Lower leg skin (tissue), 4 donors: ENCODE results near the gene ARG2. TPM values are rescaled to one million over a fixed set of nuclear protein-coding genes. Genes with fewer than 3 reads are reported as not detected.
A peak's percentile ranks its signal among the peaks of the same experiment; 100 is the strongest.

Experiments
- DNase-seq, 2 donors: peaks; one replicate each; pipeline ENCODE4 v3.0.0-alpha.2; 2019; ENCODE audit warnings: low spot score in 2 of 2
- H3K4me3 ChIP-seq: fragments of 200-600 bp; sonication (generic); 2 replicates; pipeline ENCODE4 v1.5.1; 2017; ENCODE audit warnings: mild to moderate bottlenecking, low read depth; ENCODE audit not compliant: poor library complexity, severe bottlenecking
- POLR2A ChIP-seq, 2 donors: fragments of 450-650 bp; IDR thresholded peaks; one replicate each; pipeline ENCODE4 v1.6.1; 2016 to 2017; ENCODE audit warnings: antibody characterized with exemption in 2 of 2, mild to moderate bottlenecking in 1 of 2, moderate library complexity in 1 of 2
- WGBS, 2 donors: methylation state at CpG; one replicate each; pipeline ENCODE4 v1.1.5; 2018; 5-methylcytosine and 5-hydroxymethylcytosine counted together
- intact Hi-C: fragments of 100-400 bp; cut with DNase I; formaldehyde crosslinking; loops from one replicate; pipeline ENCODE4 v1.15.0; 2023; ENCODE audit warnings: low total_unique reads
- total RNA-seq, 4 donors: library from RNA; depleted of rRNA; stranded (reverse); fragments of >200 nt; gene quantifications; one replicate each; pipeline ENCODE4 v1.1.0, GENCODE V29; 2016
- TF ChIP-seq, protein P1 (sequence below), 3 donors: fragments of 450-650 bp; IDR thresholded peaks; one replicate each; pipeline ENCODE4 v1.5.1; 2016; ENCODE audit warnings: antibody characterized with exemption in 3 of 3, mild to moderate bottlenecking in 3 of 3, moderate library complexity in 2 of 3

Gene ARG2
- total RNA-seq, result 1 to 10 TPM; 3.5 to 6.8 (median 5.2) TPM

DNA sequence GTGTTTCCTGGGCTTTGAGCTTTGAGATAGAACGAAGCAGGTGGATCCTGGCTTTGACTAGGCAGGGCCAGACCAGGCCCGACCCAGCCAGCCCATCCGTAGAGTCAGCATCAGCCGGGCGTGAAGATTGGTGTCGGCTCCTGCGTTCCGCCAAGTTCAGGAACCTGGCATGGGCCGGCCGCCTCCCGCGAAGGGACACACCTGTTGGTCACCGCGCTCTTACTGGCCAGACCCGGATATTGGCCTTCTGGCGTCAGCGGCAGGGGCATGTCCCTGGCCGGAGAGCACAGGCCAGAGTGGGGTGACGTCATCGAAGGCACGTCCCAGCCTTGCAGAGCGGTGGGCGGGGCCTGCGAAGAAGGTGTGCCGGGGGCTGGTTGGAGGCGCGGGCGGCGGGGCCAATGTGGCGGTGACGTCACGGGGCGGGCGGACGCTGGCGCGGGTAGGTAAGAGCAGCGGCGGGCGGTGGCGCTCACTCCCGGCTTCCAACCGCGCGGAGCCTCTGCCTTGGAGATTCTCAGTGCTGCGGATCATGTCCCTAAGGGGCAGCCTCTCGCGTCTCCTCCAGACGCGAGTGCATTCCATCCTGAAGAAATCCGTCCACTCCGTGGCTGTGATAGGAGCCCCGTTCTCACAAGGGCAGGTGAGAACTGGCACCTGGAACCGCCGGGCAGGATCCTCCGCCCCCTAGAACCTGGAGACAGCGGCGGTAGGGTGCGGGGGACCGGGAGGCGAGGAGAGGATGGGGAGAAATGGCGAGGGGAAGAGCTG is at the start of gene ARG2:
TSS of gene ARG2 (plus strand) at position 475 of the 771 bp plus-strand sequence. CDS start at position 533, 58 bp downstream.
- 1 to 2% methylated on average over 14 to 43 of the region's 62 CpGs for WGBS, 2 donors
- intact Hi-C loops, result loop anchor here (10.0 kb wide), 1 partner anchor 45 kb away; no protein-coding TSS in a partner anchor
- TF ChIP-seq POLR2A (IDR thresholded peaks at IDR 0.05), result no peak
- TF ChIP-seq, protein P1, sequence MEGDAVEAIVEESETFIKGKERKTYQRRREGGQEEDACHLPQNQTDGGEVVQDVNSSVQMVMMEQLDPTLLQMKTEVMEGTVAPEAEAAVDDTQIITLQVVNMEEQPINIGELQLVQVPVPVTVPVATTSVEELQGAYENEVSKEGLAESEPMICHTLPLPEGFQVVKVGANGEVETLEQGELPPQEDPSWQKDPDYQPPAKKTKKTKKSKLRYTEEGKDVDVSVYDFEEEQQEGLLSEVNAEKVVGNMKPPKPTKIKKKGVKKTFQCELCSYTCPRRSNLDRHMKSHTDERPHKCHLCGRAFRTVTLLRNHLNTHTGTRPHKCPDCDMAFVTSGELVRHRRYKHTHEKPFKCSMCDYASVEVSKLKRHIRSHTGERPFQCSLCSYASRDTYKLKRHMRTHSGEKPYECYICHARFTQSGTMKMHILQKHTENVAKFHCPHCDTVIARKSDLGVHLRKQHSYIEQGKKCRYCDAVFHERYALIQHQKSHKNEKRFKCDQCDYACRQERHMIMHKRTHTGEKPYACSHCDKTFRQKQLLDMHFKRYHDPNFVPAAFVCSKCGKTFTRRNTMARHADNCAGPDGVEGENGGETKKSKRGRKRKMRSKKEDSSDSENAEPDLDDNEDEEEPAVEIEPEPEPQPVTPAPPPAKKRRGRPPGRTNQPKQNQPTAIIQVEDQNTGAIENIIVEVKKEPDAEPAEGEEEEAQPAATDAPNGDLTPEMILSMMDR (IDR thresholded peaks at IDR 0.05), result peak in 1 of 3 donors; percentile 40

DNA sequence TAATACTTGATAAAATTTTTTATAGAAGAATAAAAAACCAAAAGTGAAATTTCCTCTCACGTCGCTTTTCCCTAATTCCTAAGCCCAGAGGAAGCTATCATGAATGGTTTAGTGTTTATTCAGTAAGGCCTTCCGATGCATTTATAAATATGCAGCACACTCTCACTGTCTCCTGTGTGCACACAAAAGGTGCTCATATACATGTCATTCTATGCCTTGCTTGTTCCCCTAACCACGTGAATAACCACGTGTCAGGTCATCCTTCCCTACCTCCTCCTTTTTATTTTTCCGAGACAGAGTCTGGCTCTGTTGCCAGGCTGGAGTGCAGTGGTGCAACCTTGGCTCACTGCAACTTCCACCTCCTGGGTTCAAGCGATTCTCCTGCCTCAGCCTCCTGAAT is 49.3 kb upstream of the ARG2 start:
- no peak for DNase-seq
- TF ChIP-seq, protein P1 (IDR thresholded peaks at IDR 0.05), result no peak
- TF ChIP-seq POLR2A (IDR thresholded peaks at IDR 0.05), result no peak
- intact Hi-C loops, result loop anchor here (5.0 kb wide), 2 partner anchors 43 to 143 kb away; no protein-coding TSS in a partner anchor
- H3K4me3 ChIP-seq, result no peak overlapping the region
- WGBS, 2 donors, result 83 to 84% methylated on average over 7 of the region's 7 CpGs

More for the DNA sequence above, at the start of gene ARG2:
- DNase-seq, result peak; percentile 95 to 99
- peak within 1 kb of the TSS; percentile 58 for H3K4me3 ChIP-seq

DNA sequence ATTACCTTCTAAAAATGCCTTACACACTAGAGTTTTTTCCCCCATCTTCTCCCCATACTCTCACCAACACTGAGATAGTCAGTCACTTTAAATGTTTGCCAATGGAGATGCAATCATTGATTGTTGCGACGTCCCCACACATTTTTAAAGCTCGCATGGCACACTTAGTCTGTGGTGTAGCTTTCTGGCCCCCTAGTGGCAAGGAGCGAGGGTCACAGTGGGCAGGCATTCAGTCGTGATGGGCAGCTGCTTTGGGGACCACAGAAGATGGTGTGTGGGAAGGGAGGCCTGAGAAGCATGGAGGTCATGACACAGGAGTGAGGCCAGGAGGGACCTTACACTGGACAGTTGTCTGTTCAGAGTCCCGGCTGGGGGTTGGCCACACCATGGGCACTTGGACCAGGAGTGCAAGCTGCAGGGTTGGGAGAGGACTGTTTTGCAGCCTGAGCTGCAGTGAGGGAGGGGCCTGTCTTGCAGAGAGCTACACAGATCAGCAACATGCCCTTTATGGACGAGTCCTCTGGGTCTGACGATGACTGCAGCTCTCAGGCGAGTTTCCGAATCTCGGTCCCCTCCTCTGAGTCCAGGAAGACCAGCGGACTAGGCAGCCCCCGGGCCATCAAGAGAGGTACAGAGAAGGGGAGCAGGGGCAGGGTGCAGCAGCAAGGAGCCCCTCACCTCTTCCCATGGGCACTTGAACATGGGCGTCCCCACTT is 48.3 kb upstream of the ARG2 start:
- intact Hi-C loops, result loop anchor here (5.0 kb wide), 2 partner anchors 44 to 144 kb away; no protein-coding TSS in a partner anchor
- WGBS, 2 donors, result 47 to 48% methylated on average over 14 of the region's 14 CpGs
- DNase-seq, result peak in 1 of 2 donors; percentile 64
- no peak for TF ChIP-seq POLR2A (IDR thresholded peaks at IDR 0.05)
- no peak overlapping the region for H3K4me3 ChIP-seq

DNA sequence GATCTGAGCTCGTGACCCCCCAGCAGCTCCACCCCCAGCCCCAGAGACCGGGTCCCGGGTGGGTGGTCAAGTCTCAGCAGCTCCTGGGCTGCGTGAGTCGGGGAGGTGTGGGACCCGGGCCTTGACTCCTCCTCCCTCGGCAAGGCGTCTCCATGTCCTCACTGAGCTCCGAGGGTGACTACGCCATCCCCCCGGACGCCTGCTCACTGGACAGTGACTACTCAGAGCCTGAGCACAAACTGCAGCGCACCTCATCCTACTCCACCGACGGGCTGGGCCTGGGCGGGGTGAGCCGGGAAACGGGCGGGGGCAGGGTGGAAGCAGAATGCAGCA is 47.8 kb upstream of the ARG2 start:
- WGBS, 2 donors, result 79 to 91% methylated on average over 16 to 19 of the region's 19 CpGs
- intact Hi-C loops, result loop anchor here (5.0 kb wide), 2 partner anchors 45 to 145 kb away; no protein-coding TSS in a partner anchor
- no peak overlapping the region for H3K4me3 ChIP-seq
- no peak for DNase-seq
- TF ChIP-seq, protein P1 (IDR thresholded peaks at IDR 0.05), result no peak
- no peak for TF ChIP-seq POLR2A (IDR thresholded peaks at IDR 0.05)

DNA sequence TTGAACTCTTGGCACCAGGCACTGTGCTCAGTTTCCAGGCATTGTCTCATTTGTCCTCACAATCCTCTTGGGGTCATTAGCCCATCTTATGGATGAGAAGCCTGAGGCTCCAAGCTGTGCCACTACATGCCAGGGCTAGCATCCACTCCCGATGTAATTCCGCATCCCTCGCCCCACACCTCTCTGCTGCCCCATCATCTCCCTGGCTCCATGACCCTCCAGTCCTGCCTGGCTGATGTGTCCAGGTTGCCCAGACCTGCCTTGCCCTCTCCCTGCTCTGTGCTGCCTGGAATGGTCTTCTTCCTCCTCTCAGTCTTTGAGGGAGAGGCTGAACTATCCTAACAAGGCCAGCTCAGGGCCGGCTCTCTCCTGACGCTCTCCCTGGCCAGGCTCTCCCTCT is 47.1 kb upstream of the ARG2 start:
- no peak overlapping the region for H3K4me3 ChIP-seq
- 85 to 90% methylated on average over 5 of the region's 5 CpGs for WGBS, 2 donors

More for the DNA sequence above, 47.1 kb upstream of the ARG2 start:
- TF ChIP-seq POLR2A (IDR thresholded peaks at IDR 0.05), result no peak
- TF ChIP-seq, protein P1 (IDR thresholded peaks at IDR 0.05), result no peak
- intact Hi-C loops, result loop anchor here (5.0 kb wide), 2 partner anchors 45 to 145 kb away; no protein-coding TSS in a partner anchor
- DNase-seq, result no peak
